Vagina (tissue), 2 donors: ENCODE measurements around the gene DCAF8.

Source experiments
- CTCF ChIP-seq, 3 experiments: fragments of 450-650 bp in 2 of 3; fragments of 200-600 bp in 1 of 3; sonication (generic) in 1 of 3; IDR thresholded peaks; one replicate each; pipeline ENCODE4 v1.5.1; 2017 to 2019; ENCODE audit warnings: antibody characterized with exemption in 3 of 3, mild to moderate bottlenecking in 2 of 3, moderate library complexity in 2 of 3
- POLR2A ChIP-seq, 2 donors: fragments of 450-650 bp; IDR thresholded peaks; one replicate each; pipeline ENCODE4 v1.6.1; 2017; ENCODE audit warnings: antibody characterized with exemption in 2 of 2, mild to moderate bottlenecking in 2 of 2, moderate library complexity in 2 of 2
- POLR2AphosphoS5 ChIP-seq, 2 donors: sonication (generic); formaldehyde crosslinking; IDR thresholded peaks; one replicate each; pipeline ENCODE4 v1.9.0; 2017; ENCODE audit warnings: antibody characterized with exemption in 2 of 2, mild to moderate bottlenecking in 2 of 2, low read depth in 1 of 2; ENCODE audit not compliant: insufficient read depth in 1 of 2

GRCh38 chr1:160251011-160251410 is 11.3 kb downstream of the DCAF8 start:
- no peak for TF ChIP-seq CTCF (IDR thresholded peaks at IDR 0.05)
- TF ChIP-seq POLR2A (IDR thresholded peaks at IDR 0.05): no peak
- no peak for TF ChIP-seq POLR2AphosphoS5 (IDR thresholded peaks at IDR 0.05; ENCODE audit: insufficient read depth in 1 of 2, low read depth in 1 of 2)
